ENCODE data around the gene KRT80. TPM values are rescaled to one million over a fixed set of nuclear protein-coding genes. Genes with fewer than 3 reads are reported as not detected.

KRT80 gene
- total RNA-seq, 2 donors from 2014 or later = 0.30 to 1.5 TPM

DNA sequence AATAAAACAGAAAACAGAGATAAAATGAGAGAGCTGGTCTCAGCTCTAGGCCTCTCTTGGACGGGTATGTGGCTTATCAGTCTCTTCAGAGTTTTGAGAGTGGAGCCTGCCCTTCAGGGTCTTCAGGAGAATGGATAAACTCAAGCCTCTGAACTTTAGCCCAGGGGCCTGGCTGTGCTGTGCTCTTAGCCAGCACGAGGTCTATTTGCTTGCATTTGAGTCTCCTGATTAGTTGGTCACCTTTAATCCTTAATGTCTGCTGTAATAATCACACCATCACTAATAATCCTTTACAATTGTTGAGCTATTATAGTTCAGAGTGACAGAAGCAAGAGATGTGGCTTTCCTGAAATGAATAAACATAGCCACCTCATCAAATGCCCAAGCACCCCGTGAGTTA lies 24.3 kb downstream of the KRT80 start:
- Histone ChIP-seq H3K9me3 (no peaks in the 10 kb centered on the region), H3K4me1 (peaks cover 0 to 10% of the 10 kb centered on the region in 2 donors), H3K27ac (no peak overlapping the region), H3K4me3 (no peak overlapping the region), H3K36me3 (no peaks in the 10 kb centered on the region), H3K27me3 (no peaks in the 10 kb centered on the region)
- TF ChIP-seq, protein P1, sequence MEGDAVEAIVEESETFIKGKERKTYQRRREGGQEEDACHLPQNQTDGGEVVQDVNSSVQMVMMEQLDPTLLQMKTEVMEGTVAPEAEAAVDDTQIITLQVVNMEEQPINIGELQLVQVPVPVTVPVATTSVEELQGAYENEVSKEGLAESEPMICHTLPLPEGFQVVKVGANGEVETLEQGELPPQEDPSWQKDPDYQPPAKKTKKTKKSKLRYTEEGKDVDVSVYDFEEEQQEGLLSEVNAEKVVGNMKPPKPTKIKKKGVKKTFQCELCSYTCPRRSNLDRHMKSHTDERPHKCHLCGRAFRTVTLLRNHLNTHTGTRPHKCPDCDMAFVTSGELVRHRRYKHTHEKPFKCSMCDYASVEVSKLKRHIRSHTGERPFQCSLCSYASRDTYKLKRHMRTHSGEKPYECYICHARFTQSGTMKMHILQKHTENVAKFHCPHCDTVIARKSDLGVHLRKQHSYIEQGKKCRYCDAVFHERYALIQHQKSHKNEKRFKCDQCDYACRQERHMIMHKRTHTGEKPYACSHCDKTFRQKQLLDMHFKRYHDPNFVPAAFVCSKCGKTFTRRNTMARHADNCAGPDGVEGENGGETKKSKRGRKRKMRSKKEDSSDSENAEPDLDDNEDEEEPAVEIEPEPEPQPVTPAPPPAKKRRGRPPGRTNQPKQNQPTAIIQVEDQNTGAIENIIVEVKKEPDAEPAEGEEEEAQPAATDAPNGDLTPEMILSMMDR (IDR thresholded peaks at IDR 0.05) = no peak
- DNase-seq (ENCODE audit: low spot score) = no peak

DNA sequence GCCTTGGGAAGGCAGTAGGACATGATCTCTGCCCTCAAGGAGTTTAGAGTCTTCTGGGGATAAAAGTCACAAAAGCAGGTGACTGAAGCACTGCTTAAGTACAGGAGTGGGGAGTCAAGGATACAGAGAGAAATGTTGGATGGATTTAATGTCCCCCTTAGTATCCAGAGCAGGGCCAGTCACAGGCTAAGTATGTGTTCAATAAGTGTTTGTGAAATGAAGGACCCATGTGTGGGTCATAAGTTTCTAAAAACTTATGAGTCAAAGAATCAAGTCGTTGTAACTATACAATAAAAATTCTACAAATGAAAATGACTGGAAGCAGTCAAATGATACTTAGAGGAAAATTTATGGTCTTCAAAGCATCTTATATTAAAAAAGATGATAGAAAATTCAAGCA lies 25.1 kb downstream of the KRT80 start:
- H3K36me3 ChIP-seq = no peaks in the 10 kb centered on the region
- peaks cover 0 to 10% of the 10 kb centered on the region in 2 donors for H3K4me1 ChIP-seq
- no peak for DNase-seq (ENCODE audit: low spot score)
- no peak overlapping the region for H3K4me3 ChIP-seq
- TF ChIP-seq, protein P1 (IDR thresholded peaks at IDR 0.05) = no peak
- no peak overlapping the region for H3K27ac ChIP-seq
- H3K9me3 ChIP-seq = no peaks in the 10 kb centered on the region
- H3K27me3 ChIP-seq = no peaks in the 10 kb centered on the region

DNA sequence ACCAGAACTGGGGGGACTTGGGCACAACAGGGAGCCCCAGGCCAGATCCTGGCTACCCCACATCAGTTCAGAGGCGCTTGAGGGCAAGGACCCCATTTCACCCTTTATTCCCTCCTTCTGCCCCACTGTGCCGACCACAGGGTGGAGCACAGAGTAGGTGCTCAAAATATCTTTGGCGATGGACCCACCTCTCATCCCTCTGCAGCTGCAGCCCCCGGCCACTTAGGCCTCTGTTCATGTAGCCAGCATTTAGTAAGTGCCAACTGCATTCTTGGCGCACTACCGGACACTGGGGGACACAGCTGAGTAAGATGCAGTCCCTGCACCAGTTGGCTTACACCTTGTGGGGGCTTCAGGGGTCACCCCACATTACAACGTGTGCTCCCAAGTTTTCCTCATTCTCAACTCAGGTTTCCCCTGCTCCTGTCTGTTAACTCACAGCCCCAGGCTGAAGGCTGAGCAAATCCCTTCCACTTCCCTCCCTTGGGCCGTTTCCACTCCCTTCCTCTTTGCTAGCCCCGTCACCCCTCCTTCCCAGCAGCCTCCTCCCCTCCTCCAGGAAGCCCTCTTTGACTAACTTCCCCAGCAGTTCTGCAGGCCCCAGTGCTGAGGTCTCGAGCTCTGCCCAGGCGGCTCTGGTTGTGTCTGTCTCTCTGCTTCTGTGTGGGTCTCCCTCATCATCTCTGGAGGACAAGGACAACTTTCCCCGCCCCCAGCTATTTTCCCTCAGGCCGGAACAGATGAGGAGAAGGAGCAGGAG lies 26.5 kb downstream of the KRT80 start:
- Histone ChIP-seq H3K27me3 (no peaks in the 10 kb centered on the region), H3K9me3 (no peaks in the 10 kb centered on the region), H3K36me3 (no peaks in the 10 kb centered on the region), H3K4me1 (peaks cover 0 to 10% of the 10 kb centered on the region in 2 donors), H3K4me3 (no peak overlapping the region), H3K27ac (no peak overlapping the region)
- TF ChIP-seq, protein P1 (IDR thresholded peaks at IDR 0.05) = no peak
- DNase-seq (ENCODE audit: low spot score) = no peak

DNA sequence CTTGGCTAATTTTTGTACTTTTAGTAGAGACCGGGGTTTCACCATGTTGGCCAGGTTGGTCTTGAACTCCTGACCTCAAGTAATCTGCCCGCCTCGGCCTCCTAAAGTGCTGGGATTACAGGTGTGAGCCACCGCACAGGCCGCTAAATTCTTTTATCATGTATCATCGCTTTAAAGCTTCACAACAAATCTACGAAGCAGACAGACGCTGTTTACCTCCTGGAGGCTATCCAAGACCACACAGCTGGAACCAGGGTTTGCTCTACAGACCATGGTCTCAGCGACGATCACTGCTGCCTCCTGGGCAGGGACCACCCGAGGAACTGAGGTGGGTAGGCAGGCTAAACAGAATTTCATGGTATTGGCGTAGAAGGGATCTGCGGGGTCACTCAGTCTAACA lies 27.2 kb downstream of the KRT80 start:
- Histone ChIP-seq H3K27ac (no peak overlapping the region), H3K36me3 (no peaks in the 10 kb centered on the region), H3K27me3 (no peaks in the 10 kb centered on the region), H3K4me3 (no peak overlapping the region), H3K4me1 (peaks cover 0 to 10% of the 10 kb centered on the region in 2 donors), H3K9me3 (no peaks in the 10 kb centered on the region)
- no peak for DNase-seq (ENCODE audit: low spot score)
- TF ChIP-seq, protein P1 (IDR thresholded peaks at IDR 0.05) = no peak

DNA sequence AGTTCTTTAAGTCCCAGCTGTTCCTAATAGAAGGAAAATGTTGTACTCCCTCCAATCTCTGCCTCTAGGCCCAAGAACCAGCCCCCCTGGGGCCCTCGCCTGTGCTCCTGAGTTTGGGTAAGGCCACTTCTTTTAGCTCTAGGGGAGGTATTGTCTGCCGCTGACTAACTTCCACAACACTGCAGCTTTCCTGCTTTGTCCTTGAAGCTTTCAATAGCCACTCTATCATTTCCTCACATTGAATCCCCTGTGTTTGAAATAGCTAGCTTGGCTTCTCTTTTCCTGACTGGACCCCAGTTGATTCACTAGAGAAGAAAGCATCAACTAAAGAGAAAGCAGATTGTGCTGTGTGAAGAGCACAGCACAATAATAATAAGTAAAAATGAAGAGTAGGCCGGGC lies 28.8 kb downstream of the KRT80 start:
- DNase-seq (ENCODE audit: low spot score) = no peak
- TF ChIP-seq, protein P1 (IDR thresholded peaks at IDR 0.05) = no peak
- no peak overlapping the region for H3K27ac ChIP-seq

DNA sequence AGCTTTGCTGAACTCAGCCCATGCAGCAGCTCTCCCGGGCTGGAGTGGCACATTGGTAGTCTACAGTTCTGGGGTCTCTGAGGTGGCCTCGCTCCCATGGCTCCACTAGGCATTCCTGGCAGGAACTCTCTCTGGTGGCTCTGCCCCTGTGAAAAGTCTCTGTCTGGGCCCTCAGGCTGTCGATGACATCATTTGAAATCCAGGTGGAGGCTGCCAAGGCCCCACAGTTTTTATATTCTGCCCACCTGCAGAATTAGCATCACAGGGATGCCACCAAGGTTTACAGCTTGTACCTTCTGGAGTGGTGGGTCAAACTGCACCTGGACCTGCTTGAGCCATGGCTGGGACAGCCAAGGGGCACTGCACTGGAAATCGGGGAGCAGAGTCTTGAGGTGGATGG lies 31.6 kb downstream of the KRT80 start:
- Histone ChIP-seq H3K27ac (no peak overlapping the region), H3K27me3 (no peaks in the 10 kb centered on the region), H3K9me3 (no peaks in the 10 kb centered on the region), H3K4me3 (no peak overlapping the region), H3K36me3 (no peaks in the 10 kb centered on the region), H3K4me1 (peaks cover 0 to 12% of the 10 kb centered on the region in 2 donors)
- TF ChIP-seq, protein P1 (IDR thresholded peaks at IDR 0.05) = no peak
- DNase-seq (ENCODE audit: low spot score) = no peak

More for the DNA sequence above, 28.8 kb downstream of the KRT80 start:
- no peaks in the 10 kb centered on the region for H3K9me3 ChIP-seq
- H3K36me3 ChIP-seq = no peaks in the 10 kb centered on the region
- H3K4me3 ChIP-seq = no peak overlapping the region
- H3K4me1 ChIP-seq = peaks cover 0 to 10% of the 10 kb centered on the region in 2 donors
- H3K27me3 ChIP-seq = no peaks in the 10 kb centered on the region

Measured in right atrium auricular region (tissue), 2 donors.